ENCODE measurements around the gene RSAD2. TPM values are rescaled to one million over a fixed set of nuclear protein-coding genes. Genes with fewer than 3 reads are reported as not detected.
"Not testable (repeated sequence)": the region's sequence is repeated elsewhere in the genome, so short reads cannot be mapped to it uniquely, and the experiment has no call there.

RSAD2 gene
- total RNA-seq, 6 donors from 2014 or later = 8.4 to 20.0 (median 11.0) TPM

GRCh38 chr2:6934758-6935651, 57.4 kb downstream of the RSAD2 start:
- no peaks in the 10 kb centered on the region for H3K9me3 ChIP-seq
- H3K36me3 ChIP-seq = no peaks in the 10 kb centered on the region
- H3K27ac ChIP-seq = no peak overlapping the region
- no peak for TF ChIP-seq CTCF (IDR thresholded peaks at IDR 0.05)
- no peak for TF ChIP-seq EP300 (IDR thresholded peaks at IDR 0.05)
- no peak for TF ChIP-seq POLR2A (IDR thresholded peaks at IDR 0.05)
- no peak for TF ChIP-seq POLR2AphosphoS5 (IDR thresholded peaks at IDR 0.05)
- WGBS, 2 donors = 69 to 80% methylated on average over 11 of the region's 11 CpGs
- H3K4me3 ChIP-seq = no peak overlapping the region
- DNase-seq = no peak
- no peaks in the 10 kb centered on the region for H3K27me3 ChIP-seq
- peaks cover 0 to 4% (median under 1%) of the 10 kb centered on the region in 4 donors for H3K4me1 ChIP-seq
- ATAC-seq (ENCODE audit: low FRiP score in 2 of 2) = no peak

DNA sequence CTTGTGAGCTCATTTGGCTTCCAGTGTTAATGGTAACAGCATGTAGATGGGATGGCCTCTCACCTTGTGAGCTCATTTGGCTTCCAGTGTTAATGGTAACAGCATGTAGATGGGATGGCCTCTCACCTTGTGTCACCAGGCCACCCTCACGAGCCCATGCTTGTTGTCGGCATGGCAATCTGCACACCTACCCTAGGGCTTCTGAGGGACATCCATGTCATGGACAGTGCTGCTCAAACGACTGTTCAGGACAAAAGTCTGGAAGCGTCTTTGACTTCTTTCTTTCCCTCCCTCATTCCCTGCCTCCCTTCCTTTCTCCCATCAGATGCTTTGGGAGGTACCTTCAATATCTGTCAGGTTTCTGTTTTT, 58.1 kb downstream of the RSAD2 start:
- not testable (repeated sequence) for H3K27me3 ChIP-seq; H3K4me3 ChIP-seq; H3K27ac ChIP-seq; ATAC-seq (ENCODE audit: low FRiP score in 2 of 2); H3K9me3 ChIP-seq; DNase-seq; H3K36me3 ChIP-seq; H3K4me1 ChIP-seq
- WGBS, 2 donors = 97 to 98% methylated on average over 4 of the region's 4 CpGs

DNA sequence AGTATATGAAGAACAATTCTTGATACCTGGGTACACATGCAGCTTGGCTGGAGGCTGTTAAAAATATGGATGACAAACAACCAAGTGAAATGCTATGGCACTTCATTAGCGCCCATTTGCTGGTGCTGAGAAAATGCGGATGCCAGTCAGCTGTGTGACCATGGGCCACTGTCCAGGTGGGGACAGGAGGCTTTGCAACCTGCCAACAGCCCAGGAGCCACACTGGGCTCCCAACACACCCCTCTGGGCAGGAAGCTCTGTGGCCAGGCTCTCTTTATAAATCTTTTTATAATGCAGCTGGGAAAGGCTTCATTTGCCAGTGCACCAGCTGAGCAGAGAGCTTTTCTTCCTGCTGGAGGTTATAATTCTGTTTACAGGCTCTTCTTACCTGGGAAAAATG, 59.6 kb downstream of the RSAD2 start:
- WGBS, 2 donors = 94 to 97% methylated on average over 2 of the region's 2 CpGs
- Histone ChIP-seq H3K36me3 (peaks cover 0 to 4% (median 1%) of the 10 kb centered on the region in 4 donors), H3K27me3 (no peaks in the 10 kb centered on the region), H3K4me3 (no peak overlapping the region), H3K9me3 (no peaks in the 10 kb centered on the region), H3K4me1 (peaks cover 0 to 9% (median 4%) of the 10 kb centered on the region in 4 donors), H3K27ac (no peak overlapping the region)
- TF ChIP-seq EP300 (IDR thresholded peaks at IDR 0.05) = no peak
- TF ChIP-seq CTCF (IDR thresholded peaks at IDR 0.05) = no peak
- TF ChIP-seq POLR2A (IDR thresholded peaks at IDR 0.05) = no peak
- no peak for TF ChIP-seq POLR2AphosphoS5 (IDR thresholded peaks at IDR 0.05)
- ATAC-seq (ENCODE audit: low FRiP score in 2 of 2) = no peak
- DNase-seq = no peak

DNA sequence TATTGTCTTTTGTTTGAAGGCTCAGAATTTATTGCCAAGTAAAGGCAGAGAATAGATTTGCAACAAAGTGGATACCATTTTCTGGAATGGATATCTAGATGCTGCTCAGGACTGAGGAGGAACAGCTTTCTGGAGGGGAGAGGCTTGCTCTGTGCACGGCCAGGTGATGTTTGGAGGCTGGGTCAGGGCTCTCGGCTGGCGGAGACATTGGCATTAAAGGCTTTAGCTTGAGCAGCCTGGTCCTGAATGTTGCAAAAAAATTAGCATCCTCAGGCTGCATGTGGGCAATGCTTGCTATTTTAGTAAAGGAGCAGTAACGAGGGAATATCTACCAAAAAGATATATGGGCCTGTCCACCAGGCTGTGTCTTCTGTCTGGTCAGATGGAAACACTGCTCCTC, 60.0 kb downstream of the RSAD2 start:
- Histone ChIP-seq H3K9me3 (no peaks in the 10 kb centered on the region), H3K27me3 (no peaks in the 10 kb centered on the region), H3K4me1 (peaks cover 0 to 9% (median 4%) of the 10 kb centered on the region in 4 donors), H3K36me3 (peaks cover 0 to 4% (median 3%) of the 10 kb centered on the region in 4 donors), H3K4me3 (no peak overlapping the region), H3K27ac (no peak overlapping the region)
- DNase-seq = no peak
- no peak for ATAC-seq (ENCODE audit: low FRiP score in 2 of 2)
- WGBS, 2 donors = 88 to 97% methylated on average over 4 of the region's 4 CpGs
- TF ChIP-seq POLR2A (IDR thresholded peaks at IDR 0.05) = no peak
- TF ChIP-seq EP300 (IDR thresholded peaks at IDR 0.05) = no peak
- TF ChIP-seq POLR2AphosphoS5 (IDR thresholded peaks at IDR 0.05) = no peak
- TF ChIP-seq CTCF (IDR thresholded peaks at IDR 0.05) = no peak

GRCh38 chr2:6939071-6939470, 61.5 kb downstream of the RSAD2 start:
- 69 to 78% methylated on average over 2 of the region's 2 CpGs for WGBS, 2 donors
- no peak for DNase-seq
- TF ChIP-seq EP300 (IDR thresholded peaks at IDR 0.05) = no peak
- TF ChIP-seq POLR2A (IDR thresholded peaks at IDR 0.05) = no peak
- no peak for TF ChIP-seq CTCF (IDR thresholded peaks at IDR 0.05)
- TF ChIP-seq POLR2AphosphoS5 (IDR thresholded peaks at IDR 0.05) = no peak
- H3K27me3 ChIP-seq = no peaks in the 10 kb centered on the region
- H3K36me3 ChIP-seq = peaks cover 0 to 14% (median 3%) of the 10 kb centered on the region in 4 donors
- no peak overlapping the region for H3K27ac ChIP-seq
- ATAC-seq (ENCODE audit: low FRiP score in 2 of 2) = no peak
- H3K4me1 ChIP-seq = peaks cover 0 to 9% (median 4%) of the 10 kb centered on the region in 4 donors
- no peak overlapping the region for H3K4me3 ChIP-seq
- H3K9me3 ChIP-seq = no peaks in the 10 kb centered on the region
